Activated CD8-positive, alpha-beta memory T cell treated with anti-CD3 and anti-CD28 coated beads for 36 hours (primary cell): ENCODE measurements around the gene NCOA6. TPM values are rescaled to one million over a fixed set of nuclear protein-coding genes. Genes with fewer than 3 reads are reported as not detected.
"Not testable (repeated sequence)": the region's sequence is repeated elsewhere in the genome, so short reads cannot be mapped to it uniquely, and the experiment has no call there.

Experiments used
- CTCF ChIA-PET: fragments of 350-600 bp; sonication (Branson Sonifier 250); formaldehyde crosslinking; loops from one replicate; lab custom pipeline; 2021; ENCODE audit warnings: antibody characterized with exemption; lab: Charles Lee
- POLR2A ChIA-PET: fragments of 350-600 bp; sonication (Branson Sonifier 250); formaldehyde crosslinking; loops from one replicate; lab custom pipeline; 2021; ENCODE audit warnings: antibody characterized with exemption; lab: Charles Lee
- total RNA-seq, 2 experiments: library from RNA; stranded (reverse); gene quantifications; one replicate each; pipeline ENCODE4 v1.2.3, GENCODE V29; 2021

NCOA6 gene
- total RNA-seq, 2 experiments from 2014 or later, result 19.4 to 21.9 TPM

DNA sequence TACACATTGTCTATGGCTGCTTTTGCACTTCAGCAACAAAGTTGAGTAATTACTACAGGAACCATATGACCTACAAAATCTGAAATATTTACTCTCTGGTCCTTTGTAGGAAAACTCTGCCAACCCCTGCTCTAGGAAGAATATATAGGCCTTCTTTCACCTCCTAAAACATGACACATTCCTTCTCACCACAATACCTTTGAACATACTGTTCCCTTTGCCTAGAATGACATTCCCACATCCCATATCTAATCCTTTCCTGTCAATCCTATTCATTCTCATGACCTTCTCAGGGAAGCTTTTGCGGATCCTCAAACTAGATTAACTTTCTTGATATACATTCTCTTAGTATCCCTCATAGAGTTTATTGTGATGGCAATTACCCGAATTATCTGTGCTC is 18.0 kb upstream of the NCOA6 start:
- ChIA-PET CTCF (interaction anchor here (0.6 kb wide), 1 partner anchor 11 kb away, joined by 3 read pairs; no protein-coding TSS in a partner anchor), POLR2A (no interaction called here)

DNA sequence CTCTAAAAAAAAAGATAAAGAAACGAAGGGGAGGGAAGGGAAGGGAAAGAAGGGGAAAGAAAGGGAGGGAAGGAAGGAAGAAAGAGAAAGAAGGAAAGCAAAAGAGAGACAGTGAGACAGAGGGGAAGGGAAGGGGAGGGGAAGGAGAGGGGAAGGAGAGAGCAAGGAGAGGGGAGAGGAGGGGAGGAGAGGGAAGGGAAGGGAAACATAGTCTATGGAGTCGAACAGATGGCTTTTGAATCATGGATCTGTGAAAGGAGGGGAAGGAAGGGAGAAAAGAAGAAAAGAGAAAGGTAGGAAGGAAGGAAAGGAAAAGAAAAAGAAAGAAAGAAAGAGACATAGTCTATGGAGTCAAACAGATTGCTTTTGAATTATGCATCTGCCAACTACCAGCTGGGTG is 16.7 kb upstream of the NCOA6 start:
- POLR2A ChIA-PET, result no interaction called here

DNA sequence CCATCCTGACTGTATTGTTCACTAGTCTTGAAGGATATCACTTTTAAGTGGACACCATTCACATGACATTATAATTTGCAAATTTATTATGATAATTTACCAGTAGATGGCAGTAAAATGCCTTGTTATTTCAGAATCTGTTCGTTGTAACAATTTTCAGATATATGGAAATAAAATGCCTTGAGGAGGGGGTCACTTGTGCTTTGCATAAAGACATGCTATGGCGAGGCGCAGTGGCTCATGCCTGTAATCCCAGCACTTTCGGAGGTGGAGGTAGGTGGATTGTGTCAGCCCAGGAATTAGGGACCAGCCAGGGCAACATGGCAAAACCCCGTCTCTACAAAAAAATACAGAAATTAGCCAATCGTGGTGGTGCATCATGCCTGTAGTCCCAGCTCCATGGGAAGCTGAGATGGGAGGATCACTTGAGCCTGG is 9.0 kb upstream of the NCOA6 start:
- ChIA-PET POLR2A (interaction anchor here (0.6 kb wide), 1 partner anchor 166 kb away, joined by 3 read pairs; no protein-coding TSS in a partner anchor), CTCF (interaction anchor here (0.6 to 1.3 kb wide), 2 partner anchors 8 to 127 kb away, joined by 3 read pairs; no protein-coding TSS in a partner anchor)

More for the DNA sequence above, 16.7 kb upstream of the NCOA6 start:
- CTCF ChIA-PET, result interaction anchor here (0.5 kb wide), 1 partner anchor 254 kb away, joined by 3 read pairs; no protein-coding TSS in a partner anchor

DNA sequence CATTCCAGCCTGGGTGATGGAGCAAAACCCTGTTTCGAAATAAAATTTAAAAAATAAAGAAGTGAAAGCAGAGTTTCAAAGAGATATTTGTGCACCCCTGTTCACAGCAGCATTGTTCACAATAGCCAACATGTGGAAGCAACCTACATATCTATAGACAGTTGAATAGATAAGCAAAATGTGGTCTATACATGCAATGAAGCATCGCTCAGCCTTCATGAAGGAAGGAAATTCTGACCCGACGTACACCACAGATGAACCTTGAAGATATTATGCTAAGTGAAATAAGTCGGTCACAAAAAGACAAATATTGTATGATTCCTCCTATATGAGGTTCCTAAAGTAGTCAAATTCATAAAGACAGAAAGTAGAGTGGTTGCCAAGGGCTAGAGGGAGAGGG is 6.5 kb upstream of the NCOA6 start:
- ChIA-PET POLR2A (no interaction called here), CTCF (no interaction called here)

DNA sequence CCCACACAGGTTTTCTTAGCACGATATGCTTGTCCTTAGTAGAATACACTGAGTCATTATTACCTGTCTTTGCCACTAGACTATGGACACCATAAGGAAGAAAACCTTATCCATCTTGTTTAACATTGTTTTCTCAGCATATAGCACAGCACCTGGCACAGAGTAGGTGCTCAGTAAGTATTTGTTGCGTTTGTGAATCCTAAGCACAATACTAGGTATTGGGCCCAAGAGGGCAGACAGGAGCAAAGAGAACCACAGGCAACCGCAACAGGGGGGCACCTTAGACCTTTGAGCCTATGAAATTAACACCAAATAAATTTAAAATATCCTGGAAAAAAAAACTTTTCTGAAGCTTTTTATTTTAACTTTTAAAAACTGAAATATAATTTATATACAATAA is 3.7 kb upstream of the NCOA6 start:
- ChIA-PET CTCF (no interaction called here), POLR2A (no interaction called here)

DNA sequence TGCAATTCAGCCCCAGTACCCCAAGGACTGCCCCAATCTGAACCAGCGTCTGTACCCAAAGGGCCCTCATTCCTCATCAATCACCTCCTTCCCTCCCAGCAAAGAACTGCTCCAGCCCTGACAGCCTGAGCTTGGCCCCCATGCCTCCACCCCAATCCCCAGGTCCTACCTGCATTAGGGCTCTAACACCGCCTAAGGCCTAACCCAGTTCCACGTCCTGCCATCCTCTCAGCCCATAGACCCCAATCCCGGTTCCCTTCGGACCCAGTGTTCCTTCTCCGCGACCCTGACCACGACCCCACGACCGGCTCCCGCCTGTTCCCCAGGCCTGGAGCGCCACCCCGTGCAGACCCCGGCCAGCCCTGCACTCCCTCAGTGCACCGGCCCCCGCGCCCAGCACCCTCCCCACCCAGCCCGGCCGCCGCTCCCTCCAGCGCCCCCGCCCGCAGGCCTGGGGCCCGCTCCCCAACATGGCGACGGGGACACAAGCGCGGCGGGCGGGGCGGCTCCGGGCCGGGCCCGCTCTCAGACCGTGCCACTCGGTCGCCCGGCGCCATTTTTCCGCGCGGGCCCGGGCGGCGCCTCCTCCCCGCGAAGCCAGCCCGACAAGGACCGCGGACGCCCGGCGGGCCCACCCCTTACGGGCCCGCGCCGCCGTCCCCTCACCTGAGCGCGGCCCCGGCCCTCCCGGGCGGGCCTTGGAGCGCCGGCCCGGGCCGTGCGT is 483 bp downstream of the NCOA6 start:
- CTCF ChIA-PET, result interaction anchor here (0.7 kb wide), 1 partner anchor 64 kb away, joined by 3 read pairs; no protein-coding TSS in a partner anchor
- POLR2A ChIA-PET, result interaction anchor here (0.5 to 0.9 kb wide), 3 partner anchors 43 to 342 kb away, joined by 3 read pairs; partner anchors contain the start of genes GSS and MYH7B

DNA sequence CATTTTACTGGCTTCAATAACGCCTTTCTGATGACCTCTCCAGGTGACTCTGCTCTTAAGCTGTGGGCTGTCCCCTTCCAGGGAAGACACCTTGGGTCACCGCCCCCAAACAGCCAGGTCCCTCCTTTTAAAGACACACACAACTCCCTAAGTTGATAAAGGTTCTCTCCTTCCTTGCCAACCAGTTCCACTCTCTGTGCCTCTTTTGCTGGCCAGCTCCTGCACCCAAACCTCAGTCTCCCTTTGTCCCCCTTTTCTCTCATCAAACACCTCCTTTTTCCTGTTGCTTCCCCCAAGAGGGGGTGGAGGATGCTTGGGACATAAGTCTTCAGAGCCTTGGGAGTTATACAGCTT is 1.0 kb downstream of the NCOA6 start:
- ChIA-PET POLR2A (interaction anchor here (0.6 to 0.9 kb wide), 2 partner anchors 132 to 392 kb away, joined by 3 to 5 read pairs; partner anchors contain the start of genes GSS and MYH7B), CTCF (no interaction called here)

DNA sequence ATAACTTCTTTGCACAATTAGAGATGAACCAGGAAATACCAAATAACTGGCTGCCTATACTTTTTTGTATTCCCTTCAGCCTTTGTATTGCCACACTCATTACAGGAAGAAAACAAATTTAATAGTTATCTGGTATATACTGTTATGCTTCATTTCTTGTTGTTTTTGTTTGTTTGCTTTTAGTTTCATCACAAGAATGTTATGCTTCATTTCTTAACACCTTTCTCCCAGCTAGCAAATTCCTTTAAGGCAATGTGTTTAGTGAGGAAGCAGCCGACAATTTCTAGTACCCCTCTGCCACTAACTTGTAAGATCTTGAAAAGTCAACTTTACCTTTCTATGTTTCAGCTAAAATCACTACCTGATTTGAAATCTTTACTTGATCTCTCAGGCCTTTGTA is 1.4 kb downstream of the NCOA6 start:
- CTCF ChIA-PET, result no interaction called here
- POLR2A ChIA-PET, result interaction anchor here (0.6 kb wide), 1 partner anchor 392 kb away, joined by 5 read pairs; no protein-coding TSS in a partner anchor

DNA sequence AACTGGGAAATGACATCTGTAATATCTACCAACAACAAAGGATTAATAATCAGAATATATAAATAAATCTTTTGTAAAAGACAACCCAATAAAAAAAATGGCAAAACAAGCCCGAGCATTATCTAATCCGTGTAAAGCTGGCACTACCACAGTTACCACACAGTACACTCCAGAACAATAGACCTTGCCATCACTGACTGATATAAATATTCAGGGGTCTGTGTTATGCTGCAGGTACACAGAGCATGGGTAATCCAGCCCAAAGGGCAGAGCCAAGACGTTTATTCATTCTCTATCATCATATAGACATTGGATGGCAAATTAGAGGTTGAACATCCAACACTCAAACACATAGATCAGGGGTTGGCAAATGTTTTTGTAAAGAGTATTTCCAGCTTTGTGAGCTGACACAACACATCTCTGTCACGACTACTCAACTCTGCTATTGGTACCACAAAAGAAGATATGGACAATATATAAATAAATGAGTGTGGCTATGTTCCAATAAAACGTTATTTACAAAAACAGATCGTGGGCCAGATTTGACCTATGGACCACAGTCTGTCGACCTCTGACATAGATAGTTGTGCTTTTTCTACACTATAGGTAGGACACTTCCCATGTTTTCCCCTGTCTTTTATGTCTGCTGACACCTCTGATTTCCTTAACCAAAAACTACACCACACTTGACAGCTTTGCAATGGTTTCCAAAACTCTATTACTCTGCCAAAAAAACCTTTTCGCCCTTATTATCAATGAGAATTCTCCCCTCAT is 4.5 kb downstream of the NCOA6 start:
- ChIA-PET CTCF (interaction anchor here (0.7 kb wide), 4 partner anchors 54 to 627 kb away, joined by 3 to 4 read pairs (median 3); no protein-coding TSS in a partner anchor), POLR2A (no interaction called here)

DNA sequence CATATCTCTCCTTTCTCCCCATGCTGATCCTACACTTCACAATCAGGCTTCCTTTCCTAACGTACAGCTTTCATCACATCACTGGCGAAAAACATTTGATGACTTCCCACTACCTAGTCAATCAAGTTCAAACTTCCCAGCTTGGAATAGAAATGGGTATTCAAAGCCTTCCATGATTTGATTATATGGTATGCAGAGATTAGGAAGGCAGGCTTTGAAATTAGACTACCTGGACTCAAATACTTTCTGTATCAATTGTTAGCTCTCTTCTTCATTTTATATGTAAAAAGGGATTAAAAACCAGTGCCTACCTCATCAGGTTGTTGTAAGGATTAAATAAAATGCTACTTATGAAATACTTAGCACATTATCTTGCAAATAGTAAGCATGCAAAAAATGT is 7.7 kb downstream of the NCOA6 start:
- CTCF ChIA-PET, result no interaction called here
- POLR2A ChIA-PET, result interaction anchor here (0.5 kb wide), 1 partner anchor 151 kb away, joined by 6 read pairs; no protein-coding TSS in a partner anchor

DNA sequence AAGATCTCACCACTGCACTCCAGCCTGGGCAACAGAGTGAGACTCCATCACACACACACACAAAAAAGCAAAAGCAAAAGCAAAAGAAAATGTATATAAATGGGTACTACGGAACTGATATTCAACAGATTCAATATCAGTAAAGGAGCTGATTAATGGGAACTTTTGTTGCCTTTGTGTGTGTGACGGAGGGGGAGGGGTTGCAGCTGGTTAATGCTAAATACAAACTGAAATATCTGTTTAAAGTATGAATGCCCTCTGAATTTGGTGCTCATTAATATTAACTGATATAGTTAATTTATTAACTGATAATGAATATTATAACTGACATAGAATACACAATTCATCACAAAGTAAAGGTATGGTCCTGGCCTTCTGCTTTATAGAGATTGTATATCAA is 8.4 kb downstream of the NCOA6 start:
- CTCF ChIA-PET, result no interaction called here
- POLR2A ChIA-PET, result no interaction called here

DNA sequence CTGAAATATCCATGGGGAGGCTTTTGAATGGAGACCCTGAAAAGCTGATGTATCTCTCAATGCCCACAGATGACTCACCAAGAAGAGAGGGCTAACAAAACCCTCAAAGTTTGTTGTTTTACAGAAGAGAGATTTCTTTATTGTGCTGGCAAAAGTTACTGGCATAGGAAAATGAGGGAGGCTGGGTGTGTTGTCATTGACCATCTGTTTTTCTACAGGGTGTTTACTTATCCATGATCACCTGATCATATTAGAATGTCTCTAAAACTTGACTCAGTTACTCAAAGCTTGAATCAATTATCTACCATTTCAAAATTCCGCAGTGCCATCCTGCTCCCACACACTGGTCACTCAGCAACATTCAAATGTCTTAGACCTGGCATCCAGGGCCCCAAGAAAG is 9.8 kb downstream of the NCOA6 start:
- CTCF ChIA-PET, result no interaction called here
- POLR2A ChIA-PET, result no interaction called here

DNA sequence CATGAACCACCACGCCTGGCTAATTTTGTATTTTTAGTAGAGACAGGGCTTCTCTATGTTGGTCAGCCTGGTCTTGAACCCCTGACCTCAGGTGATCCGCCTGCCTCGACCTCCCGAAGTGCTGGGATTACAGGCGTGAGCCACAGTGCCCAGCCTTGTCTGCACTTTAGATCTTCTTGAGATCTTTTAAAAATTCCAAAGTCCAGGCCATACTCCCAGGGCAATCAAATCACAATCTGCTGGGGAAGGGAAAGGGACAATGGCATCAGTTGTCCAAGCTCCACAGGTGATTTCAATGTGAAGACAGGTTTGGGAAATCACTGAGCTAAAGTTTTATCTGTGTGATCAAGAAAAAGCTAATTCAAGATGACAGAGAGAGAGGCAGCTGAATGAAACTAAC is 16.9 kb downstream of the NCOA6 start:
- ChIA-PET CTCF (no interaction called here), POLR2A (no interaction called here)

DNA sequence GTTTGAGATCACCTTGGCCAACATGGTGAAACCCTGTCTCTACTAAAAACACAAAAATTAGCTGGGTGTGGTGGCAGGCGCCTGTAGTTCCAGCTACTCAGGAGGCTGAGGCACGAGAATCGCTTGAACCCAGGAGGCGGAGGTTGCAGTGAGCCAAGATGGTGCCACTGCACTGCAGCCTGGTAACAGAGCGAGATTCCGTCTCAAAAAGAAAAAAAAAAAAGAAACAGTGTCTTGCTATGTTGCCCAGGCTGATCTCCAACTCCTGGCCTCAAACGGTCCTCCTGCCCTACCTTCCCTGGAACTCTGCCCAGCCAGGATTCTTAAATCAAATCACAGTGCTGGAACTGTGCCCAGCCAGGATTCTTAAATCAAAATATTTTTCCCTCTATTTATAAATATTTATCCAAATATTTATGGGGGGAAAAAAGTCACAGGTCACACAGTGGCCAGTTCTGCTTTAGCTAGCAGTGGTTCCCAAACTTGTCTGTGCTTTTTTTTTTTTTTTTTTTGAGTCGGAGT is 17.4 kb downstream of the NCOA6 start:
- POLR2A ChIA-PET, CTCF ChIA-PET: not testable (repeated sequence)

DNA sequence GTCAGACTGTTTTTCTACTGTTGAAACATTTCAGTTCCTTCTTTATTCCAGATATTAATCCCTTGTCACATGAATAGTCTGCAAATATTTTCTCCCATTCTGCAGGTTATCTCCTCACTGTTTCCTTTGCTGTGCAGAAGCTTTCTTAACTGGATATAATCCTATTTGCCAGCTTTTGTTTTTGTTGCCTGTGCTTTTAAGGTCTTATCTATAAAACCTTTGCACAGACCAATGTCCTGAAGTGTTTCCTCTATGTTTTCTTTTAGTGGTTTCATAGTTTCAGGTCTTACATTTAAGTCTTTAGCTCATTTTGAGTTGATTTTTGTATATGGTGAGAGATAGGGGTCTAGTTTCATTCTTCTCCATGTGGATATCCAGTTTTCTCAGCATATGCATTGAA is 19.2 kb downstream of the NCOA6 start:
- ChIA-PET CTCF (no interaction called here), POLR2A (no interaction called here)

DNA sequence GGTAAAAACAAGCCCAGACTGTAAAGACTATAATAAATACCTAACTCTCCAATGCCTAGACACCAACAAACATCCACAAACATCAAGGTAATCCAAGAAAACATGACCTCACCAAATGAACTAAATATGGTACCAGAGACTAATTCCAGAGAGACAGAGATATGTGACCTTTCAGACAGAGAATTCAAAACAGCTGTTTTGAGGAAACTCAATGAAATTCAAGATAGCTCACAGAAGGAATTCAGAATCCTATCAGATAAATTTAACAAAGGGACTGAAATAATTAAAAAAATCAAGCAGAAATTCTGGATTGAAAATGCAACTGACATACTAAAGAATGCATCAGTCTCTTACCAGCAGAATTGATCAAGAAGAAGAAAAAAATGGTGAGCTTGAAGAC is 26.6 kb downstream of the NCOA6 start:
- CTCF ChIA-PET, result no interaction called here
- POLR2A ChIA-PET, result no interaction called here

DNA sequence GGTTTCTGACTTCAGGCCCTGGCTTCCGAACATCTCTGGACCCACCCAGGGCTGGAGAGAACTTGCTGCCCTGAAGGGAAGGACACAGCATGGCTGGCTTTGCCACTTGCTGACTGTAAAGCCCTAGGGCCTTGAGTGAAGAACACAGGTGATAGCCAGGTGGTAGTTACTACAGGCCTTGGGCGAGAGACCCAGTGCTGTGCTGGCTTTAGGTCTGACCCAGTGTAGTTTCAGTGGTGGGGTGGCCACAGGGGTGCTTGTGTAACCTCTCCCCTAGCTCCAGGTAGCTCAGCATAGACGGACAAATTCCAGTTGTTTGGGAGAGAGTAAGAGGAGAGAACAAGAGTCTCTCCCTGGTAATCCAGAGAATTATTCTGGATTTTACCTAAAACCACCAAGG is 27.1 kb downstream of the NCOA6 start:
- ChIA-PET POLR2A (no interaction called here), CTCF (no interaction called here)

DNA sequence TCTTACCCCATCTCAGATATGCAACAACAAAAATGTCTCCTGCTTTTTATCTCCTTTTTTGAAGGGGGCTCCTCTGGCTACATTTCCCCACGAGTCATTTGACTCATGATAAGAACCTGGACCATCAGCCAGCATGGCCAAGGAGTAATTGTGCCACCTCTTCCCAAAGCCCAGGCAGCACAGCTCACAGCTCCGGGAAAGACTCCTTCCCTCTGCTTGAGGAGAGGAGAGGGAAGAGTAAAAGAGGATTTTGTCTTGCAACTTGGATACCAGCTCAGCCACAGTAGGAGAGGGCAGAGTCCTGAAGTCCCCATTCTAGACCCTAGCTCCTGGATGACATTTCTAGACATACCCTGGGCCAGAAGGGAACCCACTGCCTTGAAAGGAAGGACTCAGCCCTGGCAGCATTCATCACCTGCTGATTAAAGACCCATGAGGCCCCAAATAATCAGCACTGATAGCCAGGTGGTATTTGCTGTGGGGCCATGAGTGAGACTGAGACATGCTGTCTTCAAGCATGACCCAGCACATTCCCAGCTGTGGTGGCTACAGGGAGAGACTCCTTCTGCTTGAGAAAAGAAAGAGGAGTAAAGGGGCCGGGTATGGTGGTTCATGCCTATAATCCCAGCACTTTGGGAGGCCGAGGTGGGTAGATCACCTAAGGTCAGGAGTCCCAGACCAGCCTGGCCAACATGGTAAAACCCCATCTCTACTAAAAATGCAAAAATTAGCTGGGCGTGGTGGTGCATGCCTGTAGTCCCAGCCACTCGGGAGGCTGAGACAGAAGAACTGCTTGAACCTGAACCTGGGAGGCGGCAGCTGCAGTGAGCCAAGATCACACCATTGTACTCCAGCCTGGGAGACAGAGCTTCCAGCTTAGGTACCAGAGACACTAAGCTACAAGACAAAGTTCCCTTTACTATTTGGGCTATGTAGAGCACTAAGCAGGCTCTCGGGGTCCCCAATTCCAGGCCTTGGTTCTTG is 28.1 kb downstream of the NCOA6 start:
- POLR2A ChIA-PET, result no interaction called here
- CTCF ChIA-PET, result no interaction called here
